Loucy (cell line): ENCODE results near the gene KRTAP9-8.

Experiments
- CTCF ChIP-seq: fragments of 200-600 bp; sonication (generic); conservative IDR thresholded peaks from 2 replicates; pipeline ENCODE4 v1.5.1; 2014; ENCODE audit warnings: mild to moderate bottlenecking, antibody characterized with exemption, low read length
- EZH2phosphoT487 ChIP-seq: fragments of 200-600 bp; IDR thresholded peaks from 2 replicates; pipeline ENCODE4 v1.6.1; 2018; ENCODE audit warnings: antibody characterized with exemption, mild to moderate bottlenecking, moderate library complexity, borderline replicate concordance

DNA sequence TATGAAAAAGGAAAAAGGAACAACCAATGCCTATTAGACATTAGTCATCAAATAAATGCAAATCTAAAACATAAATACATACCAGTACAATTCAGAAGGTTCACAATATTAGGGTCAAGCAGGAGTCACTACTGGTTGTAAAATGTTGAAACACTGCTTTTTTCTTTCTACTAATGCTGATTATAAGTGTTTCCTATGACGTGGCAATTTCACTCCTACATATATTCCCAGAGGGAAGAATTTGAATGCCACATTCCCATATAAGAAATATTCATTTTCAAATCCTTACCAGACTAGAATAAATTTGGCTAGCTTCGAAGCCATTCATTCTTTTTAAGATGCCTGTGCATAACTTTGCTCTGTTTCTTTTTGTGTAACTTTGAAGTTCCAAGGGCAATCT is 14.0 kb upstream of the KRTAP9-8 start:
- TF ChIP-seq CTCF: no peak
- TF ChIP-seq EZH2phosphoT487: no peak
